SU-DHL-6 (cell line): ENCODE results near the gene HIRIP3.

Experiments
- EZH2phosphoT487 ChIP-seq: fragments of 200-600 bp; sonication (generic), shearing (Covaris generic); conservative IDR thresholded peaks from 2 replicates; pipeline ENCODE4 v1.6.1; 2018; ENCODE audit warnings: mild to moderate bottlenecking, antibody characterized with exemption, low read length, moderate library complexity, mixed read lengths
- TF ChIP-seq, protein P1 (sequence below): fragments of 200-600 bp; sonication (generic); IDR thresholded peaks from one replicate; pipeline ENCODE4 v1.5.1; 2017; ENCODE audit warnings: antibody characterized with exemption, mild to moderate bottlenecking, low read length, moderate library complexity; ENCODE audit not compliant: insufficient read depth, poor library complexity, severe bottlenecking

DNA sequence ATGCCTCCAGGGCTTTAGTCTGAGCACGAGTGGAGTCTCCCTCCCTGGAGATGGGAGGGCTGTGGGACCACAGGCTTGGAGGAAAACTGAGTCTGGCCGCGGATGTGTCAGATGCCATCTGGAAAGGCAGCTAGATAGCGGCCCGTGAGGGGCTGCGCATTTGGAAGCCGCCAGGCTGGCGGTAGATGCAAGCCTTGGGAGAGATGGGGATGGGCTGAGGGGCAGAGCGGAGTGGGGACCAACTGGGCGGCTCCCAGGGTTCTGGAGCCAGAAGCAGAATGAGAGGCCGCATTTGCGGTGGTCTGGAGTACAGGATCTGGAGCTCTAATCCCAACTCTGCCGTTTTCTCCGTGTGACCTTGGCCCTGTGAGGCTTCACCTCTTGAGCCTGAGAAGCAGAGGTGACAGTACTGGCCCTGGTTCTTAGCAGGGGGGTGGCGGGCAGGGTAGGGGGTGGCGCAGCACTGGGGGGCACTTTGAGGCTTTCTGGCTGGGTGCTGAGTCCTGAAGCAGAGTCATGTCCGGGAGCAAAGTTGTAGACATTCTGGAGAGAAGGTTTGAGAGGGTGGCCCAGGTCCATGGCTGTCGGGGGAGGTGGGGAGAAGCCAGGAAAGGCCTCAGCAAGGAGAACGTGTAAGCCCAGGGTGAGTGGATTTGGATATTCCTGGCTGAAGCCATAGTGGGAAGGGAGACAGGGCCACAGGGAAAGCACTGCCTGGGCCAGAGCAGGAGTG is 7.4 kb upstream of the HIRIP3 start:
- TF ChIP-seq, protein P1, sequence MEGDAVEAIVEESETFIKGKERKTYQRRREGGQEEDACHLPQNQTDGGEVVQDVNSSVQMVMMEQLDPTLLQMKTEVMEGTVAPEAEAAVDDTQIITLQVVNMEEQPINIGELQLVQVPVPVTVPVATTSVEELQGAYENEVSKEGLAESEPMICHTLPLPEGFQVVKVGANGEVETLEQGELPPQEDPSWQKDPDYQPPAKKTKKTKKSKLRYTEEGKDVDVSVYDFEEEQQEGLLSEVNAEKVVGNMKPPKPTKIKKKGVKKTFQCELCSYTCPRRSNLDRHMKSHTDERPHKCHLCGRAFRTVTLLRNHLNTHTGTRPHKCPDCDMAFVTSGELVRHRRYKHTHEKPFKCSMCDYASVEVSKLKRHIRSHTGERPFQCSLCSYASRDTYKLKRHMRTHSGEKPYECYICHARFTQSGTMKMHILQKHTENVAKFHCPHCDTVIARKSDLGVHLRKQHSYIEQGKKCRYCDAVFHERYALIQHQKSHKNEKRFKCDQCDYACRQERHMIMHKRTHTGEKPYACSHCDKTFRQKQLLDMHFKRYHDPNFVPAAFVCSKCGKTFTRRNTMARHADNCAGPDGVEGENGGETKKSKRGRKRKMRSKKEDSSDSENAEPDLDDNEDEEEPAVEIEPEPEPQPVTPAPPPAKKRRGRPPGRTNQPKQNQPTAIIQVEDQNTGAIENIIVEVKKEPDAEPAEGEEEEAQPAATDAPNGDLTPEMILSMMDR, result no peak
- no peak for TF ChIP-seq EZH2phosphoT487
